ENCODE results near the gene CD200R1L. TPM values are rescaled to one million over a fixed set of nuclear protein-coding genes. Genes with fewer than 3 reads are reported as not detected.
A peak's percentile ranks its signal among the peaks of the same experiment; 100 is the strongest.

The CD200R1L gene
- total and polyA plus RNA-seq, 7 donors, result not detected

DNA sequence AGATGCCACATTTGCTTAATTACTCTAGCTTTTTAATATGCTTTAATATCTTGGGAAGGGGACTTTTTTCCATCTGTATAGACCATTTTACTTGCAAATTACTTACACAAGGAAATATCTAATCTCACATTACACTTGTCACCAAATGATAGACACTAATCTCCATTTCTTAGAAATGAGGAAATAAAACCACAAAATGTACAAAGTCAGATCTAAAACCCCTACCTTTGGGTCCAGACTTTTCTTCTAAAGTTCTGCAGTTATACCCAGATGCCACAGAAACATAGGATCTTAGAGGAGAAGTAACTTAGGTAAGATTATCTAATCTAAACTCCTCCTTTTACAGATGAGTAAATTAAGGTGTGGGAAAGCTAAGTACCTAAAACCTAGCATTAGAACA is 44.3 kb downstream of the CD200R1L start:
- no peak overlapping the region for H3K27ac ChIP-seq
- intact Hi-C loops (cut with DNase I), result no loop called here
- H3K9me3 ChIP-seq, result no peaks in the 10 kb centered on the region
- H3K4me3 ChIP-seq, result no peak overlapping the region
- TF ChIP-seq EP300 (IDR thresholded peaks at IDR 0.05) (no peak), POLR2AphosphoS5 (IDR thresholded peaks at IDR 0.05) (no peak), POLR2A (IDR thresholded peaks at IDR 0.05) (no peak)
- TF ChIP-seq, protein P1, sequence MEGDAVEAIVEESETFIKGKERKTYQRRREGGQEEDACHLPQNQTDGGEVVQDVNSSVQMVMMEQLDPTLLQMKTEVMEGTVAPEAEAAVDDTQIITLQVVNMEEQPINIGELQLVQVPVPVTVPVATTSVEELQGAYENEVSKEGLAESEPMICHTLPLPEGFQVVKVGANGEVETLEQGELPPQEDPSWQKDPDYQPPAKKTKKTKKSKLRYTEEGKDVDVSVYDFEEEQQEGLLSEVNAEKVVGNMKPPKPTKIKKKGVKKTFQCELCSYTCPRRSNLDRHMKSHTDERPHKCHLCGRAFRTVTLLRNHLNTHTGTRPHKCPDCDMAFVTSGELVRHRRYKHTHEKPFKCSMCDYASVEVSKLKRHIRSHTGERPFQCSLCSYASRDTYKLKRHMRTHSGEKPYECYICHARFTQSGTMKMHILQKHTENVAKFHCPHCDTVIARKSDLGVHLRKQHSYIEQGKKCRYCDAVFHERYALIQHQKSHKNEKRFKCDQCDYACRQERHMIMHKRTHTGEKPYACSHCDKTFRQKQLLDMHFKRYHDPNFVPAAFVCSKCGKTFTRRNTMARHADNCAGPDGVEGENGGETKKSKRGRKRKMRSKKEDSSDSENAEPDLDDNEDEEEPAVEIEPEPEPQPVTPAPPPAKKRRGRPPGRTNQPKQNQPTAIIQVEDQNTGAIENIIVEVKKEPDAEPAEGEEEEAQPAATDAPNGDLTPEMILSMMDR (IDR thresholded peaks at IDR 0.05), result no peak
- H3K4me1 ChIP-seq, result peaks cover 0 to 8% (median 2%) of the 10 kb centered on the region in 4 donors
- no peaks in the 10 kb centered on the region for H3K27me3 ChIP-seq
- no peaks in the 10 kb centered on the region for H3K36me3 ChIP-seq
- no peak for DNase-seq

GRCh38 chr3:112799946-112800345 is 46.7 kb downstream of the CD200R1L start:
- Histone ChIP-seq H3K27ac (no peak overlapping the region), H3K4me3 (no peak overlapping the region), H3K4me1 (peaks cover 0 to 8% (median 2%) of the 10 kb centered on the region in 4 donors)

DNA sequence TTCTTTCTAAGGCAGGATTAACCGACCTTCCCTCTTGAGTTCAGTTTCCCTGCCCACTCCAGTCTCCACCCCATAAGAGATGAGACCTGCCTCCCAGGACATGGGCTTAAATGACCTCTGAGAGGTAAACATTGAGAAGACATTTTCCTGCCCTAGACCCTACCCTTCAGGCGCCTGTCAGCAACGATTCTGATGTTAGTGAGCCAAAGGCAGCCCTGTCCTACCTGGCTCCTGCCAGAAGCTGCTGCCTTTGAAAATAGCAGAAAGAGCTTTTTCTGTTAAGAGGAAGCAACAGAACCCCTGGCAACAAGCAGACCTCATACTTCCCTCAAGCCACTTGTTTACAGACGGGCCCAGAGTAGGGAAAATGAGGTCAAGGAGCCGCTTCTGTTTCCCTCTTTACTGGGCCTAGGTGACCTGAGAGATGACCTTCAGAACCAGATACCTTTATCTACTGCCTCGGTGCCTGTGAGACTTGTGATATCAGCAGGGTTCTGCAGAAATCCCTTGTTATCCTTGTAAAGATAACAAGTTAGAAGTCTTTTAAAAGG is 52.0 kb downstream of the CD200R1L start:
- H3K9me3 ChIP-seq, result no peaks in the 10 kb centered on the region
- TF ChIP-seq POLR2A (IDR thresholded peaks at IDR 0.05), result no peak
- TF ChIP-seq, protein P1 (IDR thresholded peaks at IDR 0.05), result no peak
- TF ChIP-seq POLR2AphosphoS5 (IDR thresholded peaks at IDR 0.05), result no peak
- no peak for TF ChIP-seq EP300 (IDR thresholded peaks at IDR 0.05)
- intact Hi-C loops (cut with DNase I), result no loop called here
- DNase-seq, result no peak
- 26 to 31% methylated on average over 6 of the region's 6 CpGs for WGBS, 2 donors
- no peak overlapping the region for H3K4me3 ChIP-seq
- peak overlapping the region in 1 of 4 donors; percentile 3 for H3K27ac ChIP-seq
- no peaks in the 10 kb centered on the region for H3K27me3 ChIP-seq
- H3K4me1 ChIP-seq, result no peaks in the 10 kb centered on the region
- H3K36me3 ChIP-seq, result no peaks in the 10 kb centered on the region

More at GRCh38 chr3:112799946-112800345, 46.7 kb downstream of the CD200R1L start:
- H3K36me3 ChIP-seq, result no peaks in the 10 kb centered on the region
- intact Hi-C loops (cut with DNase I), result no loop called here
- TF ChIP-seq POLR2A (IDR thresholded peaks at IDR 0.05) (no peak), POLR2AphosphoS5 (IDR thresholded peaks at IDR 0.05) (no peak), EP300 (IDR thresholded peaks at IDR 0.05) (no peak)
- TF ChIP-seq, protein P1 (IDR thresholded peaks at IDR 0.05), result no peak
- no peaks in the 10 kb centered on the region for H3K9me3 ChIP-seq
- no peak for DNase-seq
- no peaks in the 10 kb centered on the region for H3K27me3 ChIP-seq

GRCh38 chr3:112793326-112794081 is 53.2 kb downstream of the CD200R1L start:
- no peak for TF ChIP-seq POLR2A (IDR thresholded peaks at IDR 0.05)
- TF ChIP-seq POLR2AphosphoS5 (IDR thresholded peaks at IDR 0.05), result no peak
- TF ChIP-seq, protein P1 (IDR thresholded peaks at IDR 0.05), result no peak
- no peak for TF ChIP-seq EP300 (IDR thresholded peaks at IDR 0.05)
- Histone ChIP-seq H3K36me3 (no peaks in the 10 kb centered on the region), H3K9me3 (no peaks in the 10 kb centered on the region), H3K27ac (no peak overlapping the region), H3K4me1 (no peaks in the 10 kb centered on the region), H3K27me3 (no peaks in the 10 kb centered on the region), H3K4me3 (no peak overlapping the region)
- intact Hi-C loops (cut with DNase I), result no loop called here
- WGBS, 2 donors, result 46 to 68% methylated on average over 3 of the region's 3 CpGs
- no peak for DNase-seq

All from sigmoid colon (tissue), 7 donors.